HG03196 (cell line): ENCODE results near the gene FHOD1.

ENCODE experiments used
- ATAC-seq: cut with Tn5 transposase; IDR thresholded peaks from one replicate; pipeline ENCODE4 v1.9.1; 2021; ENCODE audit not compliant: unreplicated experiment

FHOD1 gene

GRCh38 chr16:67236563-67237395 lies 10.5 kb downstream of the FHOD1 start:
- ATAC-seq = no peak

GRCh38 chr16:67235816-67236562 lies 11.3 kb downstream of the FHOD1 start:
- ATAC-seq = no peak

GRCh38 chr16:67234180-67234597 lies 13.1 kb downstream of the FHOD1 start:
- no peak for ATAC-seq

GRCh38 chr16:67233596-67233995 lies 13.7 kb downstream of the FHOD1 start:
- ATAC-seq = no peak

- ATAC-seq = no peak
These were observed 16.2 kb downstream of the FHOD1 start for GRCh38 chr16:67230809-67231660.

GRCh38 chr16:67229906-67230808 lies 17.1 kb downstream of the FHOD1 start:
- ATAC-seq = no peak

GRCh38 chr16:67228905-67229304 lies 18.4 kb downstream of the FHOD1 start:
- ATAC-seq = no peak

- ATAC-seq = no peak
These were observed 19.1 kb downstream of the FHOD1 start for GRCh38 chr16:67228034-67228785.

- ATAC-seq = no peak
These were observed 19.7 kb downstream of the FHOD1 start for GRCh38 chr16:67227567-67227921.

- peak; percentile 92 for ATAC-seq
These were observed 20.3 kb downstream of the FHOD1 start, which contains the start of gene TMEM208 for GRCh38 chr16:67226804-67227566. Gene TMEM208 (plus strand): TSS chr16:67227130. CDS start chr16:67227219, 89 bp downstream.

GRCh38 chr16:67226295-67226803 lies 20.9 kb downstream of the FHOD1 start:
- ATAC-seq = no peak

- ATAC-seq = no peak
These were observed 23.3 kb downstream of the FHOD1 start for GRCh38 chr16:67223992-67224391.

GRCh38 chr16:67216612-67217490 lies 30.4 kb downstream of the FHOD1 start:
- no peak for ATAC-seq

- ATAC-seq = no peak
These were observed 31.6 kb downstream of the FHOD1 start for GRCh38 chr16:67215706-67216105.

- no peak for ATAC-seq
These were observed 33.9 kb downstream of the FHOD1 start for GRCh38 chr16:67213197-67214019.

GRCh38 chr16:67212766-67213165 lies 34.5 kb downstream of the FHOD1 start:
- no peak for ATAC-seq

GRCh38 chr16:67211674-67212073 lies 35.6 kb downstream of the FHOD1 start:
- ATAC-seq = no peak
